Dendritic cell treated with granulocyte-macrophage colony-stimulating factor and Interleukin-4, amounts not matched to agents 40 ng/mL and 50 ng/mL, for 4 days (primary cell): ENCODE results near the gene CRYL1.

Source experiments
- H3K27ac Mint-ChIP-seq: one replicate; pipeline ENCODE4 v1.8.0; 2022; ENCODE audit warnings: mild to moderate bottlenecking, mixed read lengths
- H3K27me3 Mint-ChIP-seq: one replicate; pipeline ENCODE4 v1.8.0; 2022; ENCODE audit warnings: mild to moderate bottlenecking, mixed read lengths
- H3K36me3 Mint-ChIP-seq: one replicate; pipeline ENCODE4 v1.8.0; 2022; ENCODE audit warnings: low read depth, mixed read lengths
- H3K4me1 Mint-ChIP-seq: one replicate; pipeline ENCODE4 v1.8.0; 2022; ENCODE audit warnings: low read depth, mixed read lengths
- H3K4me3 Mint-ChIP-seq: one replicate; pipeline ENCODE4 v1.8.0; 2022; ENCODE audit warnings: mild to moderate bottlenecking, moderate library complexity, mixed read lengths
- H3K9me3 Mint-ChIP-seq: one replicate; pipeline ENCODE4 v1.8.0; 2022; ENCODE audit warnings: mixed read lengths
- intact Hi-C: fragments of 100-400 bp; cut with micrococcal nuclease; formaldehyde crosslinking; loops from one replicate; pipeline ENCODE4 v1.15.0; 2022

Gene CRYL1

DNA sequence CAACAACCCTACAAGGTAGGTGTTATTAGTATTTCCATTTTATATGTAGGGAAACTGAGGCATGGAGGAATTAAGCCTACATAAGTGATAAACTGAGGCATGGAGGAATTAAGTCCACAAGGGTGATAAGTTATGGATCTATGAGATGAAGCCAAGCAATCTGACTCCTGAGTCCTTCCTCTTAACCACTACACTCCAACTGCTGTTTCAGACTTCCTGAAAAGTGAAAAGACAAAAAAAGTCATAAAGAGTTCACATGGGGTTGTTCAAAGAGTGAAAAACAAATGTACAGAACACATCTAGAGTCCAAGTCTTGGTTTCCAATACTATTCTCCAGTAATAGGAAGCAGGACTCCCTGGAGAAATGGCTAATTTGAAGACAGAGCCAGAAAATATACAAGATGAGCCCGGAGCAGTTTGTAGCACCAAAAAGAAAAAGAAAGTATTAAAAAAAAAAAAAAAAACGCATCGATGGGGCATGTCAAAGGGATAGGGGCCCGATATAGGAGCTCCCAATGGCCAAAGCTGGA, 12.1 kb downstream of the CRYL1 start:
- peaks cover 40% of the 10 kb centered on the region for H3K36me3 Mint-ChIP-seq
- no peaks in the 10 kb centered on the region for H3K27me3 Mint-ChIP-seq
- intact Hi-C loops = no loop called here
- H3K27ac Mint-ChIP-seq = no peak overlapping the region
- H3K4me1 Mint-ChIP-seq = peaks cover 29% of the 10 kb centered on the region
- peak overlapping the region; percentile 37 for H3K4me3 Mint-ChIP-seq
- H3K9me3 Mint-ChIP-seq = no peaks in the 10 kb centered on the region

DNA sequence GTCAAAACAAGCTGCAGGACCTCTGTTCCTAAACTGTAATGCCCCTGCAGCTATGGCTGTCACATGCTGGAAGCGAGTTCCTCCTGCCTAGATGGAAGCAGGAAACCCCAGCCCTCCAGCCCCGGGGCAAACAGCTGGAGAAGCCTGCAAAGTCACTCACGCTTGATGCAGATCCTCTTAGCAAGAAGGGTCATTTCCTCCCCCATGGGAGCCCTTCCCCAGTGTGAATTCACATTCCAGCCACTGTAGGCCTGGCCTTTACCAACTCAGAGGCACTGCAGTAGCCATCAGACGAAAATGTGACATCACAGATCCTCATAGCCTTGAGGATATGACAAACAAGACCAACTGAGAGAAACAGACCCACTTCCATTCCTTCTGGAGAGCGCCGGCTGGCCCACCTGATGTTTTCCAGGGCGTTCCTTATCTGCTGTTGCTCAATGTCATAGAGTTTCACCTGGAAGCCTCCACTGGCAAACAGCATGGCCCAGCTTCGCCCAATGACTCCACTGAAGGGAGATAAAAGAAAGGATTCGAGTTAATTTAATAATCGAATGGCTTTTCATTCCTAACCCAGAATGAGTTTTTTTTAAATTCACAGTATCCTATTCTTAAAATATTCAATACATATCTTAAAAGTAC, 13.5 kb downstream of the CRYL1 start:
- Mint-ChIP-seq H3K4me1 (peaks cover 22% of the 10 kb centered on the region), H3K36me3 (peaks cover 43% of the 10 kb centered on the region), H3K9me3 (no peaks in the 10 kb centered on the region), H3K27me3 (no peaks in the 10 kb centered on the region), H3K4me3 (no peak overlapping the region), H3K27ac (peak overlapping the region; percentile 25)
- intact Hi-C loops = no loop called here

DNA sequence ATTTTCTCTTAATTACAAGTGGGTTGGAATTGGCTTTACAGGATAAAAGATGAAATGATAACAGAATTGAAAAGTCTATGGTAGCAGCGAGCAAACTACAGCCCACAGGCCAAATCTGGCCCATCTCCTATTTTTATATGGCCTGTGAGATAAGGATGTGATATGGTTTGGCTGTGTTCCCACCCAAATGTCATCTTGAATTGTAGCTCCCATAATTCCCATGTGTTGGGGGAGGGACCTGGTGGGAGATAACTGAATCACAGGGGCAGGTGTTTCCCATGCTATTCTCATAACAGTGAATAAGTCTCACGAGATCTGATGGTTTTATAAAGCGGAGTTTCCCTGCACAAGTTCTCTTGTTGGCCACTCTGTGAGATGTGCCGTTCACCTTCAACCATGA, 19.0 kb downstream of the CRYL1 start:
- H3K4me3 Mint-ChIP-seq = no peak overlapping the region
- H3K9me3 Mint-ChIP-seq = no peaks in the 10 kb centered on the region
- no peak overlapping the region for H3K27ac Mint-ChIP-seq
- peaks cover 45% of the 10 kb centered on the region for H3K36me3 Mint-ChIP-seq
- intact Hi-C loops = no loop called here
- H3K27me3 Mint-ChIP-seq = no peaks in the 10 kb centered on the region
- H3K4me1 Mint-ChIP-seq = peaks cover 34% of the 10 kb centered on the region

DNA sequence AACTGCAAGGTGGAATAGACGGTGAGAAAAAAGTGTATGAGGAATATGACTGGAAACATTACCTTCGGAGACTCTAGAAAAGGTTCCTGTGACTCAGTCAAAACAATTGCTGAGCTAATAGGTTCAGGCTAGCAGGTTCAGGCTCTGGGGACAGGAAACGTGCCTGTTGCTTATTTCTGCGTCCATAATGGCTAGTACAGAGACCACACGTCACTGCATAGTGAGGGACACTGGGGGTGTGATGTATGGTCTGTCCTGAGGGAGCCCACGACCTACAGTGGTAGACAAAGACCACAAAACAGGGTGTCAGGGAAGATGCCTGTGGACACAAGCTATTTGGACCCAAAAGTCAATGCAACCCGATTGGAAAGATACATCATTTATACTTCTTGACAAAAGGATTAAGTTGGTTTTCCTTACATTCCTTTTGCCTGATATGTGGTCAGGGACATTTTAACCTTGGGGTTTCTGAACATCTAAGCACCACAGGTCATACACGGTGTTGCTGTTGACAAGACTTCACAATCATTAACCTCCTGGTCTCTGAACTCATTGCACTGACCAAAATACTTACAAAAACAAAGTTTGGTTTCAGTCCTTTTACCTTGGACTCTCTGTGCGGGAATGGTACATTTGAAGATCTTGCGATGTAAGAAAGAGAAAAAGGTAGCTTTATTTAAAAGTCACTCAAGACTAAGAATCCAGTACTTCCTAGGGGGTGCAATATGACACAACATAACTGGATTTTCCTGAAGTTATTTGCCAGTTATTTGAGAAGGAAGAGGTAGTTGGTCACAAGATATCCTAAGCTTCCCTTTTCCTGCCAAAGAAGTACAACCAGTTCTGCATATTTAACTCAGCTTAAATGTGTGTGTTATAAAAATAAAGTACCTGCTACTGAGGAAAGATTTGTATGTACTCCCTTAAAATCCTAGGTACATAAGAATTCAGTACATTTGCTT, 20.0 kb downstream of the CRYL1 start:
- intact Hi-C loops = no loop called here
- H3K36me3 Mint-ChIP-seq = peaks cover 35% of the 10 kb centered on the region
- H3K27ac Mint-ChIP-seq = peak overlapping the region; percentile 51
- no peak overlapping the region for H3K4me3 Mint-ChIP-seq
- H3K4me1 Mint-ChIP-seq = peaks cover 42% of the 10 kb centered on the region
- H3K27me3 Mint-ChIP-seq = no peaks in the 10 kb centered on the region
- H3K9me3 Mint-ChIP-seq = no peaks in the 10 kb centered on the region

DNA sequence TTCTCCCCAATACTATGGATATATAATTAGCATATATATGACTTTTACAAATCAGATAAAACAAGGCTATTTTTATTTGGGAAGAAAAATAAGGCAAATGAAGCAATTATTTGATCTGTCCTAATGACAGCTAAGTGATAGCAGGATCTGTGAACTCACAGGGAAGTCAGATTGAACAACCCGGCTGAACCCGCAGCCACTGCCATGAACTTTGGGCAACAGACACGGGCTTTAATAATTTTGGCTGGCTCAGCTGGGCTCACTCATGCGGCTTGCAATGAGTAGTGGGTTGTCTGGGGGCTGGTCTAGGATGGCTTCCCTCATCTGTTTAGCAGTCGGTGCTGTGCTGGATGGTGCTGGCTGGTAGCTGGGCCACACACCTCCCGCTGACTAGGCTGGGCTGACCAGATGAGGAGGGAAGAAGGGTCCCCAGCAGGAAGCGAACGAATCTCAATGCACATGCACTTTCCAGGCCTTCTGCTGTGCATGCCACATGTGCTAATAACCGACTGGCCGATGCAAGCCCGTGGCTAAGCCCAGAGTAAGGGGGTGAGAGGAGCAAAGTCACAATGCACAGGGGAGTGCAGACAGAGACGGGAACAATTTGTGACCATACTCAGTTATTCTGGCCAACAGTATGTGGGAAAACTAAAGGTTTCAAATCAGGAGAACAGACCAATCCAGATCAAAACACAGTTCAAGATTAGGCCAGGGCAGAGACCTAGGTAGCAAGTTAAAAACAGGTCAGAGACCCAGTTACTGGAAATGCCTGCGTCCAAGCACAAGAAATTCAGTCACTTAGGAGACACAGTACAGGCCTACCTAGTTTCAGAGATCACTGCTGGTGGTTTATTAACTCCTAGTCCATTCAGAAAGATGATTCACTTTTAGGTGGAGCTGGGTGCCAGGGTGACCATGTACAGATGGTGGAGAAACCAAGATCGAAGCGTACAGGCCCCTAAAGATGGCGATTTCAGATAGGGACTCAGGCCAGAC, 22.3 kb downstream of the CRYL1 start:
- intact Hi-C loops = loop anchor here (5.0 kb wide), 1 partner anchor 64 kb away; the partner anchor contains the start of gene IFT88
- Mint-ChIP-seq H3K4me3 (no peak overlapping the region), H3K27me3 (no peaks in the 10 kb centered on the region), H3K36me3 (peaks cover 12% of the 10 kb centered on the region), H3K9me3 (no peaks in the 10 kb centered on the region), H3K27ac (no peak overlapping the region), H3K4me1 (peaks cover 47% of the 10 kb centered on the region)

DNA sequence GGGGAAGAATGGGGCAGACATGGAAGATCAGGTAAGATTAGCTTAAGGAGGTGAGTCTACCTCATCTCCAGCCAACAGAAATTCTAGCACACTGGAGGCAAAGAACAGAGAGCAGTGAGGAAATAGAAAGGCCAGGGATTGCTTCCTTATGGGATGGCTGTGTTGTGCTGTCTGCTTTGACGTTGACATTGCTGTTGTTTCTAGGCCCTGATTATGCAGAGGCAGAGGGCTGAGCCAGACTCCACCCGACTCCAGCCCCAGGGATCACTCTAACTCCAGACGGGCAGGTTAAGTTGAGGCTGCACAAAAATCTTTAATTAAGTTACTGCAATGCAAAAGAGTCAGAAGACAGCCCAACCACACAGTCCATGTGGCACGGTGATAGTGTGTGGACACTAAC, 24.1 kb downstream of the CRYL1 start:
- Mint-ChIP-seq H3K4me3 (no peak overlapping the region), H3K4me1 (peaks cover 43% of the 10 kb centered on the region), H3K36me3 (peaks cover 11% of the 10 kb centered on the region), H3K27ac (peak overlapping the region; percentile 78), H3K27me3 (no peaks in the 10 kb centered on the region), H3K9me3 (no peaks in the 10 kb centered on the region)
- intact Hi-C loops = loop anchor here (1.0 to 5.0 kb wide), 2 partner anchors 24 to 66 kb away; partner anchors contain the start of genes CRYL1 and IFT88

DNA sequence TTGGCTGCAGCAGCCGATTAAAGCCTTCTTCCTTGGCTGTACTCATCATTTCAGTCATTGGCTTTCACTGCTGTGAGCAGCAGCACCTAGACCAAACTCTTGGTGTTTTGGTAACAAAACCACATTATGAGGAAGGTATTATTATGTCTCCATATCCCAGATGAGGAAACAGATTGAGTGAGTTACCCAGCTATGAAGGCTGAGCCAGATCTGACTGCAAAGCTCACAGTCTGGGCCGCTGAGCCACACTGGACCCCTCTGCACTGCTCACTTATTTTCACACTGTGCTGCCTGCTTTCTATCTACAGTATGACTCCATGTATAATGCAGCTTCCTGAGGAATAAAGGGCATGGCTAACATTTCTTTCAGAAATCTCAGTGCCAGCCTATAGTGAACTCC, 24.5 kb downstream of the CRYL1 start:
- Mint-ChIP-seq H3K36me3 (peaks cover 11% of the 10 kb centered on the region), H3K27ac (peak overlapping the region; percentile 78), H3K9me3 (no peaks in the 10 kb centered on the region), H3K27me3 (no peaks in the 10 kb centered on the region), H3K4me3 (no peak overlapping the region), H3K4me1 (peaks cover 38% of the 10 kb centered on the region)
- intact Hi-C loops = loop anchor here (1.0 to 5.0 kb wide), 2 partner anchors 24 to 66 kb away; partner anchors contain the start of genes CRYL1 and IFT88

DNA sequence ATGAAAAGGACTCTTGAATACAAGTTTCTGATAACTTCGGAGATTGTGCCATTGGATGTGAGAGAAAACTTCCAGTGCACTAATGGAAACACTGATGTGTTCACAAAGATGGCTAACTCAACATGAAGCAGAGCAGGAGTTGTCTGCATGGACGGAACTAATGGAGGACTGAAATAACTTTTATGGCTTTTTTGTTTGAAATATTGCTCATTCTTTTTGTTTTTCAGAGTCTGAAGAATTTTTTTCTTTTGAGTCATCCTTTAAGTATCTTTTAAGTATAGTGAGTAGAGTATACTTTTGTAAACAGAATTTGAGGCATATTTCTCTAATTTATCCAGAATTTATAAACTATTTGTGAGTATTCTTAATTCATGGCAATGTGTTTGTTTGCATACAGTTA, 25.7 kb downstream of the CRYL1 start:
- Mint-ChIP-seq H3K4me1 (peaks cover 27% of the 10 kb centered on the region), H3K9me3 (no peaks in the 10 kb centered on the region), H3K27ac (no peak overlapping the region), H3K27me3 (no peaks in the 10 kb centered on the region), H3K4me3 (no peak overlapping the region), H3K36me3 (peaks cover 11% of the 10 kb centered on the region)
- intact Hi-C loops = loop anchor here (5.0 to 10.0 kb wide), 2 partner anchors 67 to 305 kb away; partner anchors contain the start of genes GJB2 and IFT88

DNA sequence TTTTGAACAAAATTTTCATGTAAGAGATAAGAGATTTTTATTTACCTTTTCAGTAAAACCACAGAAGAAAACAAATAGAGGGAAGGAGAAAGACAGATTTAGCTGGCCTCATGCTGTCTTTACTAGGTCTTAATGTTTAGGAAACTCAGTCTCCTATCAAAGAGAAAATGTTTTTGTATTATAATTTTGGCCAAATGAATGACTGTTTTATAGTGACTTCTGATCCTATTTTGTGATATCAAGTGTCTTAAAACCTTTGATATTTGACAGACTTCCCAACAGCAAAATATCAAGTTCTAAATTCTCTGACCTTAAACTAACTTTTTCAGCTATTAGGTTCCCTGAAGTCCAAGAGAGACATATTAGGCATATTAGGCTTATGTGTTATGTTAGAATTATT, 27.0 kb downstream of the CRYL1 start:
- Mint-ChIP-seq H3K4me3 (no peak overlapping the region), H3K36me3 (peaks cover 5% of the 10 kb centered on the region), H3K27ac (no peak overlapping the region), H3K9me3 (no peaks in the 10 kb centered on the region), H3K4me1 (peaks cover 26% of the 10 kb centered on the region), H3K27me3 (no peaks in the 10 kb centered on the region)
- intact Hi-C loops = loop anchor here (10.0 kb wide), 1 partner anchor 304 kb away; the partner anchor contains the start of gene GJB2

DNA sequence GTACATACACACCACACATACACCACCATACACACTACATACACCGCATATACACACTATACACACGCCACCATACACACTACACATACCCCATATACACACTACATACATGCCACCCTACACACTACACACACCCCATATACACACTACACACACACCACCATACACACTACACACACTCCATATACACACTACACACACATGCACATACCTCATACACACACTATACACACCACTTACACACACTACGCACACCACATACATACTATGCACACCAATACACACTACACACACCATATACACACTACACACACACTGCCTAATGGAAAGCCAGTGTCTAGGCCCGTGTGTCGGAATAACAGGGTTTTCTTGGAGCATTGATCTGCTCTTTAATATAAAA, 27.5 kb downstream of the CRYL1 start:
- no peak overlapping the region for H3K27ac Mint-ChIP-seq
- no peaks in the 10 kb centered on the region for H3K9me3 Mint-ChIP-seq
- no peak overlapping the region for H3K4me3 Mint-ChIP-seq
- intact Hi-C loops = loop anchor here (10.0 kb wide), 1 partner anchor 303 kb away; the partner anchor contains the start of gene GJB2
- no peaks in the 10 kb centered on the region for H3K27me3 Mint-ChIP-seq
- peaks cover 26% of the 10 kb centered on the region for H3K4me1 Mint-ChIP-seq
- no peaks in the 10 kb centered on the region for H3K36me3 Mint-ChIP-seq

DNA sequence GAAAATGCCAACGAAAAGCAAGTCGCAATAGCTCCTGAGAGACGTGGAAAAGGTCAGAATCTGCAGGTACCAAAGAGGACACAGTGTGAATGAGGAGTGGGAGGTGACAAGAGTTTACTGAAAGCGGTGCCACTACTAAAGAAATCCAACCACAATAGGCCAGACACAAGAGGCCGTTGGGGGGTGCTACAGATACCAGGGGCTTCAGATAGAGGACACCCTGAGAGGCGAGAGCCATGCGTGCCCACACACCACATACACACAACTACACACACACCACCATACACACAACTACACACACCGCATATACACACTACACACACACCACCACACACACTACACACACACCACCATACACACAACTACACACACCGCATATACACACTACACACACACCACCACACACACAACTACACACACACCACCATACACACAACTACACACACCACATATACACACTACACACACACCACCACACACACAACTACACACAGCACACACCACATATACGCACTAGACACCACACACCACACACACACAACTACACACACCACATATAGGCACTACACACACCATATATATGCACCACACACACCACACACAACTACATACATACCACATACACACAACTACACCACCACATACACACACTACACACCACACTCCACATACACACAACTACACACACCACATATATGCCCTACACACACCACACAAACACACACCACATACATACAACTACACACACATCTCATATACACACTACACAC, 28.5 kb downstream of the CRYL1 start:
- H3K4me1 Mint-ChIP-seq = peaks cover 20% of the 10 kb centered on the region
- H3K9me3 Mint-ChIP-seq = no peaks in the 10 kb centered on the region
- H3K36me3 Mint-ChIP-seq = no peaks in the 10 kb centered on the region
- intact Hi-C loops = loop anchor here (10.0 kb wide), 1 partner anchor 302 kb away; the partner anchor contains the start of gene GJB2
- H3K4me3 Mint-ChIP-seq = no peak overlapping the region
- H3K27me3 Mint-ChIP-seq = no peaks in the 10 kb centered on the region
- H3K27ac Mint-ChIP-seq = no peak overlapping the region
